HepG2 (cell line): ENCODE results near the gene PANK3. TPM values are rescaled to one million over a fixed set of nuclear protein-coding genes. Genes with fewer than 3 reads are reported as not detected.

Experiments
- FOXA1 ChIP-seq, 2 experiments: fragments of 450-650 bp in 1 of 2; sonication (generic) in 1 of 2; formaldehyde crosslinking in 1 of 2; IDR thresholded peaks; 2 replicates each; pipeline versions ENCODE4 v1.4.0 to v1.6.1; 2016 to 2020; ENCODE audit warnings: missing genetic modification reagents in 1 of 2
- FOXO1 ChIP-seq: sonication (generic); formaldehyde crosslinking; IDR thresholded peaks from 2 replicates; pipeline ENCODE4 v1.4.0; 2020; ENCODE audit warnings: missing genetic modification reagents
- JUN ChIP-seq: sonication (generic); formaldehyde crosslinking; IDR thresholded peaks from 2 replicates; pipeline ENCODE4 v1.4.0; 2020; ENCODE audit warnings: mild to moderate bottlenecking, missing genetic modification reagents
- KAT8 ChIP-seq: IDR thresholded peaks from 2 replicates; pipeline ENCODE4 v1.6.1; 2016; ENCODE audit warnings: missing genetic modification reagents, missing compliant biosample characterization
- MXI1 ChIP-seq: IDR thresholded peaks from 3 replicates; pipeline ENCODE4 v1.6.1; 2012; ENCODE audit warnings: low read depth, low read length, inconsistent platforms, borderline replicate concordance
- SNAI1 ChIP-seq: sonication (generic); formaldehyde crosslinking; IDR thresholded peaks from 2 replicates; pipeline ENCODE4 v1.5.0; 2020; ENCODE audit warnings: mild to moderate bottlenecking, missing genetic modification reagents, borderline replicate concordance
- SOX5 ChIP-seq: IDR thresholded peaks from 2 replicates; pipeline ENCODE4 v1.6.1; 2016; ENCODE audit warnings: borderline replicate concordance
- ZNF33A ChIP-seq: sonication (generic); formaldehyde crosslinking; IDR thresholded peaks from 2 replicates; pipeline ENCODE4 v1.5.1; 2020; ENCODE audit warnings: missing genetic modification reagents, mild to moderate bottlenecking, moderate library complexity, borderline replicate concordance
- ZSCAN9 ChIP-seq: IDR thresholded peaks from 2 replicates; pipeline ENCODE4 v1.6.1; 2016; ENCODE audit warnings: borderline replicate concordance
- polyA plus RNA-seq, 8 experiments: library from polyadenylated mRNA; depleted of rRNA in 3 of 8; stranded (reverse) in 7 of 8; unstranded in 1 of 8; fragments of >200 nt; fragmentation: Illumina TruSeq in 4 of 8; extraction: Trizol in 4 of 8; gene quantifications; 2 replicates each; pipeline versions ENCODE4 v1.2.1 to v1.2.3, GENCODE V29; 2011 to 2016; ENCODE audit warnings: low read depth in 4 of 8, missing spikeins in 1 of 8, mixed read lengths in 1 of 8; ENCODE audit not compliant: insufficient read depth in 1 of 8
- total RNA-seq, 5 experiments: library from RNA; depleted of rRNA; stranded (reverse); fragments of >200 nt; fragmentation: Illumina TruSeq; extraction: Trizol; gene quantifications; 2 replicates each; pipeline ENCODE4 v1.2.3, GENCODE V29; 2016; ENCODE audit warnings: low read depth in 1 of 5
- TF ChIP-seq, protein P1 (sequence below): sonication (generic); formaldehyde crosslinking; IDR thresholded peaks from 2 replicates; pipeline ENCODE4 v1.4.0; 2020; ENCODE audit warnings: missing genetic modification reagents, borderline replicate concordance
- TF ChIP-seq, protein P2 (sequence below): sonication (generic); formaldehyde crosslinking; conservative IDR thresholded peaks from 2 replicates; pipeline ENCODE4 v1.4.0; 2020; ENCODE audit warnings: mild to moderate bottlenecking, missing genetic modification reagents, moderate library complexity
- TF ChIP-seq, protein P3 (sequence below): sonication (generic); formaldehyde crosslinking; IDR thresholded peaks from 2 replicates; pipeline ENCODE4 v1.4.0; 2020; ENCODE audit warnings: mild to moderate bottlenecking, missing genetic modification reagents
- TF ChIP-seq, protein P4 (sequence below): sonication (generic); formaldehyde crosslinking; IDR thresholded peaks from 2 replicates; pipeline ENCODE4 v1.5.1; 2020; ENCODE audit warnings: mild to moderate bottlenecking, missing genetic modification reagents, moderate library complexity

PANK3 gene
- total and polyA plus RNA-seq, 2 of the 13 experiments (the other 11 are each of a cell fraction or from before 2014, with no cell fraction given), result 26.9 to 69.5 TPM

DNA sequence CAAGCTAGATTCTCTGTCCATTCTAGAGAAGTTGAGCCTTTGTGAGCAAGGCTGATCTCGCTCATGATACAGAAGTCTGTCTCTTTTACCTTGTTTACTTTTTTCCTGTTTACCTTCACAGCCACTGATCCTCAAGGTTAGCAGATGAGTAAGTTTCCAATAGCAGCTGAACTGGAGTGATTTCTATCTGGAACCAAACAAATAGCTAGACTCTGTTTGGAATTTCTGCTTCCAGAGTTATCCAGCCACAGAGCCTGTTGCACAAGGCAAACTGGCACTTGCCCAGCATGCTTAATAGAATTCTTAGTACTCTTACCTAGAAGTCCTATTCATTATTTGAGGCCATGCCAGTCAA lies 12.8 kb upstream of the PANK3 start (continued):
- TF ChIP-seq, protein P1, sequence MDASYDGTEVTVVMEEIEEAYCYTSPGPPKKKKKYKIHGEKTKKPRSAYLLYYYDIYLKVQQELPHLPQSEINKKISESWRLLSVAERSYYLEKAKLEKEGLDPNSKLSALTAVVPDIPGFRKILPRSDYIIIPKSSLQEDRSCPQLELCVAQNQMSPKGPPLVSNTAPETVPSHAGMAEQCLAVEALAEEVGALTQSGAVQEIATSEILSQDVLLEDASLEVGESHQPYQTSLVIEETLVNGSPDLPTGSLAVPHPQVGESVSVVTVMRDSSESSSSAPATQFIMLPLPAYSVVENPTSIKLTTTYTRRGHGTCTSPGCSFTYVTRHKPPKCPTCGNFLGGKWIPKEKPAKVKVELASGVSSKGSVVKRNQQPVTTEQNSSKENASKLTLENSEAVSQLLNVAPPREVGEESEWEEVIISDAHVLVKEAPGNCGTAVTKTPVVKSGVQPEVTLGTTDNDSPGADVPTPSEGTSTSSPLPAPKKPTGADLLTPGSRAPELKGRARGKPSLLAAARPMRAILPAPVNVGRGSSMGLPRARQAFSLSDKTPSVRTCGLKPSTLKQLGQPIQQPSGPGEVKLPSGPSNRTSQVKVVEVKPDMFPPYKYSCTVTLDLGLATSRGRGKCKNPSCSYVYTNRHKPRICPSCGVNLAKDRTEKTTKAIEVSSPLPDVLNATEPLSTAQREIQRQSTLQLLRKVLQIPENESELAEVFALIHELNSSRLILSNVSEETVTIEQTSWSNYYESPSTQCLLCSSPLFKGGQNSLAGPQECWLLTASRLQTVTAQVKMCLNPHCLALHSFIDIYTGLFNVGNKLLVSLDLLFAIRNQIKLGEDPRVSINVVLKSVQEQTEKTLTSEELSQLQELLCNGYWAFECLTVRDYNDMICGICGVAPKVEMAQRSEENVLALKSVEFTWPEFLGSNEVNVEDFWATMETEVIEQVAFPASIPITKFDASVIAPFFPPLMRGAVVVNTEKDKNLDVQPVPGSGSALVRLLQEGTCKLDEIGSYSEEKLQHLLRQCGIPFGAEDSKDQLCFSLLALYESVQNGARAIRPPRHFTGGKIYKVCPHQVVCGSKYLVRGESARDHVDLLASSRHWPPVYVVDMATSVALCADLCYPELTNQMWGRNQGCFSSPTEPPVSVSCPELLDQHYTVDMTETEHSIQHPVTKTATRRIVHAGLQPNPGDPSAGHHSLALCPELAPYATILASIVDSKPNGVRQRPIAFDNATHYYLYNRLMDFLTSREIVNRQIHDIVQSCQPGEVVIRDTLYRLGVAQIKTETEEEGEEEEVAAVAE (CRISPR knock-in tag), result peak; percentile 76; the same call in 1 of the 2 replicates
- peak; percentile 37; the same call in 1 of the 3 replicates for TF ChIP-seq MXI1
- TF ChIP-seq FOXA1 (IDR thresholded peaks at IDR 0.05), result peak; percentile 97
- TF ChIP-seq FOXA1 (CRISPR knock-in tag; IDR thresholded peaks at IDR 0.05), result peak; percentile 98
- peak; percentile 96 for TF ChIP-seq FOXO1 (CRISPR knock-in tag)
- no peak for TF ChIP-seq SNAI1 (CRISPR knock-in tag)
- TF ChIP-seq ZSCAN9, result peak; percentile 59; the same call in 1 of the 2 replicates
- peak; percentile 62; the same call in 1 of the 2 replicates for TF ChIP-seq ZNF33A (CRISPR knock-in tag)
- TF ChIP-seq, protein P2, sequence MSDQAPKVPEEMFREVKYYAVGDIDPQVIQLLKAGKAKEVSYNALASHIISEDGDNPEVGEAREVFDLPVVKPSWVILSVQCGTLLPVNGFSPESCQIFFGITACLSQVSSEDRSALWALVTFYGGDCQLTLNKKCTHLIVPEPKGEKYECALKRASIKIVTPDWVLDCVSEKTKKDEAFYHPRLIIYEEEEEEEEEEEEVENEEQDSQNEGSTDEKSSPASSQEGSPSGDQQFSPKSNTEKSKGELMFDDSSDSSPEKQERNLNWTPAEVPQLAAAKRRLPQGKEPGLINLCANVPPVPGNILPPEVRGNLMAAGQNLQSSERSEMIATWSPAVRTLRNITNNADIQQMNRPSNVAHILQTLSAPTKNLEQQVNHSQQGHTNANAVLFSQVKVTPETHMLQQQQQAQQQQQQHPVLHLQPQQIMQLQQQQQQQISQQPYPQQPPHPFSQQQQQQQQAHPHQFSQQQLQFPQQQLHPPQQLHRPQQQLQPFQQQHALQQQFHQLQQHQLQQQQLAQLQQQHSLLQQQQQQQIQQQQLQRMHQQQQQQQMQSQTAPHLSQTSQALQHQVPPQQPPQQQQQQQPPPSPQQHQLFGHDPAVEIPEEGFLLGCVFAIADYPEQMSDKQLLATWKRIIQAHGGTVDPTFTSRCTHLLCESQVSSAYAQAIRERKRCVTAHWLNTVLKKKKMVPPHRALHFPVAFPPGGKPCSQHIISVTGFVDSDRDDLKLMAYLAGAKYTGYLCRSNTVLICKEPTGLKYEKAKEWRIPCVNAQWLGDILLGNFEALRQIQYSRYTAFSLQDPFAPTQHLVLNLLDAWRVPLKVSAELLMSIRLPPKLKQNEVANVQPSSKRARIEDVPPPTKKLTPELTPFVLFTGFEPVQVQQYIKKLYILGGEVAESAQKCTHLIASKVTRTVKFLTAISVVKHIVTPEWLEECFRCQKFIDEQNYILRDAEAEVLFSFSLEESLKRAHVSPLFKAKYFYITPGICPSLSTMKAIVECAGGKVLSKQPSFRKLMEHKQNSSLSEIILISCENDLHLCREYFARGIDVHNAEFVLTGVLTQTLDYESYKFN, result peak; percentile 95
- peak; percentile 88 for TF ChIP-seq SOX5
- TF ChIP-seq KAT8 (CRISPR knock-in tag), result peak; percentile 78
- TF ChIP-seq, protein P3, sequence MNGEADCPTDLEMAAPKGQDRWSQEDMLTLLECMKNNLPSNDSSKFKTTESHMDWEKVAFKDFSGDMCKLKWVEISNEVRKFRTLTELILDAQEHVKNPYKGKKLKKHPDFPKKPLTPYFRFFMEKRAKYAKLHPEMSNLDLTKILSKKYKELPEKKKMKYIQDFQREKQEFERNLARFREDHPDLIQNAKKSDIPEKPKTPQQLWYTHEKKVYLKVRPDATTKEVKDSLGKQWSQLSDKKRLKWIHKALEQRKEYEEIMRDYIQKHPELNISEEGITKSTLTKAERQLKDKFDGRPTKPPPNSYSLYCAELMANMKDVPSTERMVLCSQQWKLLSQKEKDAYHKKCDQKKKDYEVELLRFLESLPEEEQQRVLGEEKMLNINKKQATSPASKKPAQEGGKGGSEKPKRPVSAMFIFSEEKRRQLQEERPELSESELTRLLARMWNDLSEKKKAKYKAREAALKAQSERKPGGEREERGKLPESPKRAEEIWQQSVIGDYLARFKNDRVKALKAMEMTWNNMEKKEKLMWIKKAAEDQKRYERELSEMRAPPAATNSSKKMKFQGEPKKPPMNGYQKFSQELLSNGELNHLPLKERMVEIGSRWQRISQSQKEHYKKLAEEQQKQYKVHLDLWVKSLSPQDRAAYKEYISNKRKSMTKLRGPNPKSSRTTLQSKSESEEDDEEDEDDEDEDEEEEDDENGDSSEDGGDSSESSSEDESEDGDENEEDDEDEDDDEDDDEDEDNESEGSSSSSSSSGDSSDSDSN, result no peak
- TF ChIP-seq JUN (CRISPR knock-in tag), result 0 out of 2 replicates have a peak, but pooled peaks have one; percentile 37
- TF ChIP-seq, protein P4, sequence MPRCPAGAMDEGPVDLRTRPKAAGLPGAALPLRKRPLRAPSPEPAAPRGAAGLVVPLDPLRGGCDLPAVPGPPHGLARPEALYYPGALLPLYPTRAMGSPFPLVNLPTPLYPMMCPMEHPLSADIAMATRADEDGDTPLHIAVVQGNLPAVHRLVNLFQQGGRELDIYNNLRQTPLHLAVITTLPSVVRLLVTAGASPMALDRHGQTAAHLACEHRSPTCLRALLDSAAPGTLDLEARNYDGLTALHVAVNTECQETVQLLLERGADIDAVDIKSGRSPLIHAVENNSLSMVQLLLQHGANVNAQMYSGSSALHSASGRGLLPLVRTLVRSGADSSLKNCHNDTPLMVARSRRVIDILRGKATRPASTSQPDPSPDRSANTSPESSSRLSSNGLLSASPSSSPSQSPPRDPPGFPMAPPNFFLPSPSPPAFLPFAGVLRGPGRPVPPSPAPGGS (CRISPR knock-in tag), result no peak
